A549 (cell line): ENCODE data around the gene MRPL4. TPM values are rescaled to one million over a fixed set of nuclear protein-coding genes. Genes with fewer than 3 reads are reported as not detected.

Source experiments
- ATAC-seq, 2 experiments: fragments of 200-7000 bp in 1 of 2; fragments of >200 bp in 1 of 2; cut with Nextera tagmentation in 1 of 2; cut with Tn5 transposase in 1 of 2; 3 replicates each; pipeline versions ENCODE4 v1.8.0 to v1.9.1; 2018 to 2020; ENCODE audit warnings: mild to moderate bottlenecking in 1 of 2, moderate library complexity in 1 of 2
- CTCF ChIA-PET: fragments of 300-600 bp; sonication (Branson Sonifier 250); formaldehyde crosslinking; extraction: SDS; loops from one replicate; lab custom pipeline; 2021; ENCODE audit warnings: antibody characterized with exemption, inconsistent platforms; lab: Yijun Ruan, JAX
- POLR2A ChIA-PET: fragments of 350-600 bp; formaldehyde crosslinking; extraction: SDS; loops from one replicate; lab custom pipeline; 2021; ENCODE audit warnings: antibody characterized with exemption, inconsistent platforms; lab: Yijun Ruan, JAX
- DNase-seq, 2 experiments: peaks; one replicate each; pipeline versions ENCODE4 v3.0.0 to v3.0.0-alpha.2; 2011 to 2016; ENCODE audit warnings: low read depth in 1 of 2, low spot score in 1 of 2
- FAIRE-seq: peaks from 2 replicates; lab custom pipeline; 2011; peaks lifted over from hg19 to GRCh38; lab: Jason Lieb, UNC
- H3K27ac ChIP-seq, 2 experiments: fragments of >200 bp; sonication (Bioruptor Twin); formaldehyde crosslinking; 3 replicates each; pipeline ENCODE4 v1.5.1; 2016 to 2017
- H3K4me1 ChIP-seq: fragments of >200 bp; sonication (Bioruptor Twin); formaldehyde crosslinking; 3 replicates; pipeline ENCODE4 v1.6.1; 2016
- H3K4me2 ChIP-seq: fragments of >200 bp; sonication (Bioruptor Twin); formaldehyde crosslinking; 3 replicates; pipeline ENCODE4 v1.6.1; 2016
- H3K4me3 ChIP-seq: fragments of >200 bp; sonication (Bioruptor Twin); formaldehyde crosslinking; 3 replicates; pipeline ENCODE4 v1.5.1; 2016
- H3K9me3 ChIP-seq: fragments of >200 bp; sonication (Bioruptor Twin); formaldehyde crosslinking; 3 replicates; pipeline ENCODE4 v1.6.1; 2016
- BHLHE40 ChIP-seq: IDR thresholded peaks from 2 replicates; pipeline ENCODE4 v1.6.1; 2012; ENCODE audit warnings: low read depth, low read length, inconsistent platforms
- CBX2 ChIP-seq: fragments of 200-600 bp; sonication (generic); IDR thresholded peaks from 2 replicates; pipeline ENCODE4 v1.6.1; 2016; ENCODE audit warnings: low read depth, mild to moderate bottlenecking, borderline replicate concordance
- CHD4 ChIP-seq: fragments of 200-600 bp; sonication (generic); IDR thresholded peaks from 2 replicates; pipeline ENCODE4 v1.6.1; 2016; ENCODE audit warnings: antibody characterized with exemption, mild to moderate bottlenecking, borderline replicate concordance
- CTCF ChIP-seq: fragments of >200 bp; sonication (Bioruptor Twin); formaldehyde crosslinking; IDR thresholded peaks from 3 replicates; pipeline ENCODE4 v1.5.1; 2016
- EHMT2 ChIP-seq: fragments of 200-600 bp; sonication (generic); IDR thresholded peaks from 2 replicates; pipeline ENCODE4 v1.6.1; 2016; ENCODE audit warnings: antibody characterized with exemption, low read depth, mild to moderate bottlenecking, moderate library complexity
- FOXS1 ChIP-seq: fragments of 250-450 bp; sonication (Bioruptor Pico); IDR thresholded peaks from 2 replicates; pipeline ENCODE4 v1.5.0; 2020; ENCODE audit warnings: mild to moderate bottlenecking, moderate library complexity
- GATA3 ChIP-seq: IDR thresholded peaks from 2 replicates; pipeline ENCODE4 v1.6.1; 2012; ENCODE audit warnings: borderline replicate concordance
- HOXB13 ChIP-seq: fragments of 250-450 bp; sonication (Bioruptor Pico); IDR thresholded peaks from 2 replicates; pipeline ENCODE4 v1.5.0; 2020; ENCODE audit warnings: low read depth, mild to moderate bottlenecking, moderate library complexity
- MAFK ChIP-seq: fragments of 450-650 bp; IDR thresholded peaks from 2 replicates; pipeline ENCODE4 v1.6.1; 2014; ENCODE audit not compliant: partially characterized antibody
- MAZ ChIP-seq: fragments of 150-350 bp; IDR thresholded peaks from 2 replicates; pipeline ENCODE4 v1.6.1; 2014; ENCODE audit warnings: antibody characterized with exemption, low read depth, low read length, borderline replicate concordance
- MYC ChIP-seq: IDR thresholded peaks from 2 replicates; pipeline ENCODE4 v1.6.1; 2012; ENCODE audit warnings: mild to moderate bottlenecking, inconsistent platforms, low read length, improper control_type of control experiment, borderline replicate concordance
- NR3C1 ChIP-seq: fragments of >200 bp; sonication (Bioruptor Twin); formaldehyde crosslinking; IDR thresholded peaks from 3 replicates; pipeline ENCODE4 v1.6.1; 2017
- PHF8 ChIP-seq: fragments of 200-600 bp; sonication (generic); IDR thresholded peaks from 2 replicates; pipeline ENCODE4 v1.6.1; 2016; ENCODE audit warnings: low read depth, mild to moderate bottlenecking, antibody characterized with exemption, moderate library complexity, borderline replicate concordance
- POLR2A ChIP-seq: IDR thresholded peaks from 2 replicates; pipeline ENCODE4 v1.6.1; 2012; ENCODE audit warnings: mild to moderate bottlenecking, low read length
- POLR2AphosphoS2 ChIP-seq: conservative IDR thresholded peaks from 2 replicates; pipeline ENCODE4 v1.6.1; 2012; ENCODE audit warnings: low read length, improper control_type of control experiment, inconsistent platforms
- RAD21 ChIP-seq, 2 experiments: fragments of >200 bp in 1 of 2; sonication (Bioruptor Twin) in 1 of 2; formaldehyde crosslinking in 1 of 2; IDR thresholded peaks in 1 of 2; conservative IDR thresholded peaks in 1 of 2; 2 replicates in 1 of 2; 3 replicates in 1 of 2; pipeline ENCODE4 v1.6.1; 2012 to 2018; ENCODE audit warnings: inconsistent platforms in 1 of 2
- RCOR1 ChIP-seq: fragments of 150-350 bp; IDR thresholded peaks from 2 replicates; pipeline ENCODE4 v1.6.1; 2014; ENCODE audit warnings: antibody characterized with exemption, low read length, low read depth
- SMC3 ChIP-seq: fragments of >200 bp; sonication (Bioruptor Twin); formaldehyde crosslinking; IDR thresholded peaks from 3 replicates; pipeline ENCODE4 v1.6.1; 2018; ENCODE audit warnings: inconsistent platforms
- ZFP36 ChIP-seq: fragments of 450-650 bp; IDR thresholded peaks from 2 replicates; pipeline ENCODE4 v1.6.1; 2014; ENCODE audit warnings: borderline replicate concordance; ENCODE audit not compliant: partially characterized antibody
- ZSCAN20 ChIP-seq: fragments of 250-450 bp; sonication (Bioruptor Pico); IDR thresholded peaks from 2 replicates; pipeline ENCODE4 v1.8.0; 2022; ENCODE audit warnings: mild to moderate bottlenecking, moderate library complexity
- WGBS: methylation state at CpG from one replicate; pipeline ENCODE4 v1.1.6; 2017; ENCODE audit errors: missing lambda C conversion rate; 5-methylcytosine and 5-hydroxymethylcytosine counted together
- polyA plus RNA-seq, 4 experiments: library from polyadenylated mRNA; depleted of rRNA in 3 of 4; stranded (reverse); fragments of >200 nt; fragmentation: RNase III in 1 of 4; extraction: RNeasy Plus Mini Kit Qiagen cat#74134 plus additional on column Dnase treatment in 1 of 4; gene quantifications; 2 replicates in 3 of 4; 3 replicates in 1 of 4; pipeline ENCODE4 v1.2.3, GENCODE V29; 2011 to 2017
- TF ChIP-seq, protein P1 (sequence below): fragments of 150-350 bp; IDR thresholded peaks from 2 replicates; pipeline ENCODE4 v1.6.1; 2014; ENCODE audit warnings: low read depth, mild to moderate bottlenecking, low read length
- TF ChIP-seq, protein P2 (sequence below): IDR thresholded peaks from 2 replicates; pipeline ENCODE4 v1.6.1; 2012

The MRPL4 gene
- polyA plus RNA-seq, 2 of the 4 experiments (the other 2 are of a cell fraction): 26.4 to 52.2 TPM

- Histone ChIP-seq H3K9me3 (no peaks in the 10 kb centered on the region), H3K4me1 (peaks cover 19% of the 10 kb centered on the region; the same call in 2 of the 3 replicates), H3K27ac (no peak overlapping the region), H3K4me2 (no peak overlapping the region)
- WGBS: 84% methylated on average over 7 of the region's 7 CpGs
- CTCF ChIA-PET: interaction anchor here (1.3 to 2.1 kb wide), 2 partner anchors 126 to 128 kb away, joined by 5 read pairs; no protein-coding TSS in a partner anchor
- POLR2A ChIA-PET: interaction anchor here (0.6 kb wide), 1 partner anchor 128 kb away, joined by 5 read pairs; no protein-coding TSS in a partner anchor
- no peak for FAIRE-seq
- DNase-seq: no peak
- TF ChIP-seq CHD4 (no peak), RAD21 (conservative IDR thresholded peaks at IDR 0.05 in 1 of 2, IDR thresholded peaks at IDR 0.05 in 1 of 2) (no peak), ZSCAN20 (CRISPR knock-in tag) (no peak), MAZ (no peak), BHLHE40 (no peak), SMC3 (no peak), POLR2AphosphoS2 (no peak), HOXB13 (CRISPR knock-in tag) (no peak), RCOR1 (no peak)
- TF ChIP-seq, protein P1, sequence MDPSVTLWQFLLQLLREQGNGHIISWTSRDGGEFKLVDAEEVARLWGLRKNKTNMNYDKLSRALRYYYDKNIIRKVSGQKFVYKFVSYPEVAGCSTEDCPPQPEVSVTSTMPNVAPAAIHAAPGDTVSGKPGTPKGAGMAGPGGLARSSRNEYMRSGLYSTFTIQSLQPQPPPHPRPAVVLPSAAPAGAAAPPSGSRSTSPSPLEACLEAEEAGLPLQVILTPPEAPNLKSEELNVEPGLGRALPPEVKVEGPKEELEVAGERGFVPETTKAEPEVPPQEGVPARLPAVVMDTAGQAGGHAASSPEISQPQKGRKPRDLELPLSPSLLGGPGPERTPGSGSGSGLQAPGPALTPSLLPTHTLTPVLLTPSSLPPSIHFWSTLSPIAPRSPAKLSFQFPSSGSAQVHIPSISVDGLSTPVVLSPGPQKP: no peak
- TF ChIP-seq, protein P2, sequence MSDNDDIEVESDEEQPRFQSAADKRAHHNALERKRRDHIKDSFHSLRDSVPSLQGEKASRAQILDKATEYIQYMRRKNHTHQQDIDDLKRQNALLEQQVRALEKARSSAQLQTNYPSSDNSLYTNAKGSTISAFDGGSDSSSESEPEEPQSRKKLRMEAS: no peak
- TF ChIP-seq, all 56 proteins: peak for 0
- ATAC-seq: no peak
- H3K4me3 ChIP-seq: no peak overlapping the region
Observed at GRCh38 chr19:10262771-10263170, 10.8 kb downstream of the MRPL4 start.

DNA sequence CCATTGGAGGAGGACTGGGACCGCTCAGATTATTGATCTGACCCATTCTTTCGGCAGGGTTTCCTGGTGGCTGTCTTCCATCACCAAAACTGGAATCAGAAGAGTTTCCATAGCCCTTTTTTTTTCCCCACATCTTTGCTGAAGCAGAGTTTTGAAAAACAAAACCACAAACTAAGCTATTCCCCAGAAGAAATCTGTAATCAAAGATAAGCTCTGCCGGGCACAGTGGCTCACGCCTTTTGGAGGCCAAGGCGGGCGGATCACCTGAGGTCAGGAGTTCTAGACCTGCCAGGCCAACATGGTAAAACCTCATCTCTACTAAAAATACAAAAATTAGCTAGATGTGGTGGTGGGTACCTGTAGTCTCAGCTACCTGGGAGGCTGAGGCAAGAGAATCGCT is 14.7 kb downstream of the MRPL4 start:
- no peak for TF ChIP-seq CTCF
- no peak for TF ChIP-seq BHLHE40
- no peak for TF ChIP-seq POLR2AphosphoS2
- TF ChIP-seq, protein P1: no peak
- TF ChIP-seq, protein P2: no peak
- TF ChIP-seq FOXS1 (CRISPR knock-in tag): no peak
- no peak for TF ChIP-seq MYC
- TF ChIP-seq GATA3: no peak
- no peak for TF ChIP-seq CHD4
- TF ChIP-seq POLR2A: no peak
- no peak for TF ChIP-seq MAFK
- TF ChIP-seq NR3C1: no peak
- TF ChIP-seq SMC3: no peak
- no peak for TF ChIP-seq EHMT2
- no peak for TF ChIP-seq CBX2
- no peak for TF ChIP-seq RAD21 (conservative IDR thresholded peaks at IDR 0.05 in 1 of 2, IDR thresholded peaks at IDR 0.05 in 1 of 2)
- no peak for TF ChIP-seq PHF8
- TF ChIP-seq ZFP36: no peak
- no peak overlapping the region for H3K4me2 ChIP-seq
- FAIRE-seq: no peak
- H3K4me1 ChIP-seq: peaks cover 16% of the 10 kb centered on the region
- CTCF ChIA-PET: interaction anchor here (1.2 to 6.7 kb wide), 4 partner anchors 8 to 126 kb away, joined by 4 to 104 read pairs (median 43); no protein-coding TSS in a partner anchor
- POLR2A ChIA-PET: no interaction called here
- H3K27ac ChIP-seq: no peak overlapping the region
- no peak for ATAC-seq
- no peak overlapping the region for H3K4me3 ChIP-seq
- DNase-seq: no peak
- H3K9me3 ChIP-seq: no peaks in the 10 kb centered on the region
- WGBS: 86% methylated on average over 7 of the region's 7 CpGs
